ENCODE results near the gene BCR.

DNA sequence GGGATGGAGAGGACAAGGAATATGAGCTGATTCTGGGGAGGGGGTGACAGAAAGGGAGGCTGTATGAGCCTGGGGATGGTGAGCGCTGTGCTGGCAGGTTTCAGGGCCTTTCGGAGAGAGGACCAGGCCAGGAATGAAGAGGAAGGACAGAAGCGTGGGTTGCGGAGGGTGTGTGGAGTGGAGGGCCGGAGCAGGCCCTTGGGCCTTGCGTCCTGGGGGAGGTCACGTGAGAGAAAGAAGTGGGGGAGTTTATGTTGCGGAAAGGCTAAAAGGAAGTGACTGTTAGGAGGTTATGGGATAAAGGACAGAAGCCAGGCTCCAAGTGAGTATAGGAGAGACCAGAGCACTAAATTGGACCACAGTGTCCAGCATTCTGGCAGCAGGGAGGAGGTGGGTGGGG, 17.5 kb downstream of the BCR start:
- TF ChIP-seq POLR2A (IDR thresholded peaks at IDR 0.05): no peak
- TF ChIP-seq, protein P1, sequence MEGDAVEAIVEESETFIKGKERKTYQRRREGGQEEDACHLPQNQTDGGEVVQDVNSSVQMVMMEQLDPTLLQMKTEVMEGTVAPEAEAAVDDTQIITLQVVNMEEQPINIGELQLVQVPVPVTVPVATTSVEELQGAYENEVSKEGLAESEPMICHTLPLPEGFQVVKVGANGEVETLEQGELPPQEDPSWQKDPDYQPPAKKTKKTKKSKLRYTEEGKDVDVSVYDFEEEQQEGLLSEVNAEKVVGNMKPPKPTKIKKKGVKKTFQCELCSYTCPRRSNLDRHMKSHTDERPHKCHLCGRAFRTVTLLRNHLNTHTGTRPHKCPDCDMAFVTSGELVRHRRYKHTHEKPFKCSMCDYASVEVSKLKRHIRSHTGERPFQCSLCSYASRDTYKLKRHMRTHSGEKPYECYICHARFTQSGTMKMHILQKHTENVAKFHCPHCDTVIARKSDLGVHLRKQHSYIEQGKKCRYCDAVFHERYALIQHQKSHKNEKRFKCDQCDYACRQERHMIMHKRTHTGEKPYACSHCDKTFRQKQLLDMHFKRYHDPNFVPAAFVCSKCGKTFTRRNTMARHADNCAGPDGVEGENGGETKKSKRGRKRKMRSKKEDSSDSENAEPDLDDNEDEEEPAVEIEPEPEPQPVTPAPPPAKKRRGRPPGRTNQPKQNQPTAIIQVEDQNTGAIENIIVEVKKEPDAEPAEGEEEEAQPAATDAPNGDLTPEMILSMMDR (IDR thresholded peaks at IDR 0.05): no peak
